Middle frontal gyrus (tissue), 1 donor: ENCODE data around the gene CCDC192.
"Not testable (repeated sequence)": the region's sequence is repeated elsewhere in the genome, so short reads cannot be mapped to it uniquely, and the experiment has no call there.

ENCODE experiments used
- DNase-seq: peaks from one replicate; pipeline ENCODE4 v3.0.0-alpha.2; 2015; ENCODE audit warnings: low spot score; ENCODE audit errors: extremely low spot score

Gene CCDC192, protein sequence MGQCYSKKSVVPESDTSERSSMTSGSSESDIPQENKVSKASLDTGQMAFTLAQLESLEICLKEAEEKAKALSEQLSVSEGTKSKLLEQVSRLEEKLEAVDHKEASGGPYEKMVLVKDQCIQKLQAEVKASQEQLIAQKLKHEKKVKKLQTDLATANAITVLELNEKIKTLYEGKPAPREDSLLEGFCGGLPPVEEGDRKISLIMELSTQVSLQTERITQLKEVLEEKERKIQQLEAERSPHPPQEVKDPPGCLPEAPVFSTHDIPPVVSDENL

DNA sequence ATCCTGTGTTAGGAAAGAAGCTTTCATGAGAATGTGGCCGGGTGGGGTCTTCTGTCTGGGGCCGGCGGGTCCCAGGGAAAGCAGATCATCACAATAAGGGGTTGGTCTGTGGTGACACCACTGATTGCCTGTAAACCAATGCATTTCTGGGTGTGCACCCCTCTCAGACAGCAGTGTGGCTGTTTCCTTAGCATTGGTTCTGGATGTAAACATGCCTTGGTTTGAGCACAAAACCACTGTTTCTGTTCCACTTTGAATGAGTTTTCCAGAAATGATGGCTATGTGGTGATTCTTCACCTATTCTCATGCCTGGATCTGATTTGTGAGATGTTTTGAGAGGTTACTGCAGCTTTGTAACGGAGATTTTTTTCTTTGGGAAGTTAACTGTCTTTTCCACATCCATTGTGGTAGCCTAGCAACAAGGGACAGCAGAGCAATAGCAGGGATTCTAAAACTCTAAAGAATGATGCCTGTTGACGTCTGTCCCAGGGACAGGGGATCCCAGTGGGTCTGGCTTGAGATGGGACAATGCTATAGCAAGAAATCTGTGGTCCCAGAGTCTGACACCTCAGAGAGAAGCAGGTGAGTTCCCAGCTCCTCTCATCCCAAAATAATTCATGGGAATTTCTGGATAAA is at the start of gene CCDC192:
Gene CCDC192 (plus strand): TSS at position 466 of the 636 bp plus-strand sequence. CDS start 55 bp downstream, at position 521.
- DNase-seq, result no peak

DNA sequence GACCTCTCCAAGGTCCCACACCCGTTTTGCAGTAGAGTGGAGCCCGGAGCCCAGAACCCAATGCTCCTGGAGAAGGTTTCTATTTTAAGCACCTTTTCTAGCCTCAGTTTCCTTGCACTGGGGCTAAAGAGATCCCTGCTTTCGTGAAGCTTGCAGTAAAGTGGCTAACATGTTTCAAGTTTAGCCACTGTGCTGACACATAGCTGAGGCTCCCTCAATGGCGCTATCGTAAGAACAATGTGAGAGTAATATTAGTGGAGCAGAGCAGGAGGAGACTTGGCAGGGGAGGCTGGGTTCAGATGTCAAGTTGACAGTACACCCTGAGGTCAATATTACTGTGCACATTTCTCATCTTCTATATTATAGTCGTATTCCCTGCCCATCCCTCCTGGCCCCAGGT is 46.4 kb upstream of the CCDC192 start:
- no peak for DNase-seq

DNA sequence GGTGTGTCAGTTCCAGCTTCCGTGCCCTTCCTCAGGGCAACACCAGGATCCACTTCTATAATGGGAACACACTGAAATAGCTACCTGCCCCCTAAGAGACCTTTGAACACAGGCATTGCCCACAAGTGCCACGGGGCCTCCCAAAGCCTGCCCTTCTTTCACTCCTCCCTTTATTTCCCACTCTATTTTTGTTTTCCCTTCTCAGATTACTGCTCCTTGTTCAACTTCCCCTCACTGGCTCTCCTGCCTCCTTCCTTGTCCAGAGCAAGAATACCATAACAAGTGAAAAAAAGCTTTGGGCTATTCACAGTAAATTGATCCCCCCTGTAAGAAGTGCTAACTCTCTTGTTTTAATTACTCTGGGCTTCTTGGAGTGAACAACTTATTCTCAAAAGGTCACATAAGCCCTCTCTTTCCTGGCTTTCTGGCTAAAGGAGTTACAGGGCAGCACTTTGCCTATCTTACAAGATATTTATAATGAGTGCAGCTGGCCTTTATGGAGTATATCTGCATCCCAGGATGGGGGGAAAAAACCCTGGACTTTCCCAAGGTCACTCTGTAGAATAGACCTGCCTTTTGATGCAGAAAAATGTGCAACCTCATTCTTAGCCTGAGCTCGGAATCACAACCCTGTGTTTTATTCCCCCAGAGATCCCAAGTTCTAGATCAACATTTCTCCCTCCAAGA is 43.0 kb upstream of the CCDC192 start:
- DNase-seq, result no peak

DNA sequence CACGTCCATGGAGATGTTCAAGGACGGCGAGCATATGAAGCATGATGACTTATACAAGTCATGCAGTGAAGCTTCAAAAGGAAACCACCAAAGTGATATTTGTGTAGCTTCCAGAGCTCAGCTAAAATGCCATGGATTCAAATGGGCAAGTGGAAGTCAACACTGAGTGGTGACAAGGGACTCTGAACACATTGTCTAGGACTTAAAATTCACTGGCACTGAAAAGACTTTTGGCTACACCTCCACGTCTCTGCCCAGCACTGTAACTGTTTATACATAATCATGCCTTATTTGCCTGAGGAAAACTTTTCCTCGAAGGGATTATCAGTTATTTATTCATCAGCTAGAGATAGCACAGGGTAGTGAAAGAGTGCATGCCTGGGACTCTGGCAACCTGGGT is 39.1 kb upstream of the CCDC192 start:
- no peak for DNase-seq

DNA sequence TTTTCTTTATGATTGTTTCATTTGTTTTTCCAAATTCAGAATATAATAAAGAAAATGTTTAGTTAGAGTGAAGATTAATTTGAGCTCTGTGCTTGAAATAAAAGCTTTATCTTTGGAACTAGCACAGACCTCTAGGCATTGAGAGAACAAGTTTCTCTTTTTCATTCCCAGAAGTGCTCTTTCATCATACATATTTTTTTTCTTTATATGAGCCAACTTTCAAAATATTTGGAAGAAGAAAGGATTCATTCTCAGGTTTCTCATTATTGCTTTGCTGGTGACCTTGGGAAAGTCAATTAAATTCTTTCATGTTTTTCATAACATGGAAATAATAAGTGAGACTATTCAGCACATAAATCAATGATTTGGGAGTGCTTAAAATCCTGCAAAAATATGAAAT is 37.5 kb upstream of the CCDC192 start:
- DNase-seq, result no peak

DNA sequence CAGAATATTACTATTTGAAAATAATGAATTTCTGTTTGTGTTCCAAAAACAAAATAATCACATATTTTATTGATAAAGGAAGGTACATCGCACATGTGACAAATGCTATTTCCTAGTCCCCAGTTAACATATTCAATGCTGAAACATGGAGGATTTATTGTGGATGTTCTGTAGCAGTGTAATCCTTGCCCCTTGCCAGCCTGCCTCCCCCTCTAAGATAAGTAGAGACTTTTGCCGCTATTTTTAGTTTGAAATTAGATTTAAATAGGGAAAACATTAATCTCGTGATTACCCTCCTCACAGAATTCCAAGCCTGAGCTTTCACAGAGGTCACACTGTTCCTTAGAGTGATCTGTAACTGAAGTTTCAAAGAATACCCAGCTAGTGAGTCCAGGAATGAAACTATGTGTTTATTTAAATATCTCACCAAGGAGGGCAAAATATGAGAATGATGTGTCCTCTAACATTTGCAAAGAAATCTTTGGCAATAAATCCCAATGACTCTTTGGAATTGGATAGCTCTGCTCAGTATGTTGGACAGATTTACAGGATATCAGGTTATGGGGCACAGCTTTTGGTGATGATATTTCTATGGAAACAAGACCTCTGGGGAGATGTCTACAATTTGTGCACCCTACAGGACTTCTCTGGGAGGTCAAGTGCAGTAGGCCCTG is 37.0 kb upstream of the CCDC192 start:
- DNase-seq, result no peak

DNA sequence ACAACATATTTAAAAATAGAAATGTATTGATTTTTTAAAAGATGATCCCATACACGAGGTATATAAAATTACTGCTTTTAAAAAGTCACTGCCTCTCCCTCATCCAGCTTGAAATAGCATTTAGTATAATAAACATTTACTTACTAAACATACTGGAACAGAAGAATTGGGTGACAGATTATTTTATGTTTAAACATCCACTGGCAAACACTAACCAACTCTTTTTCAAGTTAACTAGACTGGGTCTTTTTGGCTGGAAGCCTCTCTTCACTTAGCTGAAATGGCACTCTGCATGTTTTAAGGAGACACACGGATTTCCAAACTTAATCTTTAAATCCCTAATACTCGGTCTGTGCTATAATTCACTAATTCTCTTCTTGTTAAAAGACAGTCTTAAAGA is 35.3 kb upstream of the CCDC192 start:
- no peak for DNase-seq

DNA sequence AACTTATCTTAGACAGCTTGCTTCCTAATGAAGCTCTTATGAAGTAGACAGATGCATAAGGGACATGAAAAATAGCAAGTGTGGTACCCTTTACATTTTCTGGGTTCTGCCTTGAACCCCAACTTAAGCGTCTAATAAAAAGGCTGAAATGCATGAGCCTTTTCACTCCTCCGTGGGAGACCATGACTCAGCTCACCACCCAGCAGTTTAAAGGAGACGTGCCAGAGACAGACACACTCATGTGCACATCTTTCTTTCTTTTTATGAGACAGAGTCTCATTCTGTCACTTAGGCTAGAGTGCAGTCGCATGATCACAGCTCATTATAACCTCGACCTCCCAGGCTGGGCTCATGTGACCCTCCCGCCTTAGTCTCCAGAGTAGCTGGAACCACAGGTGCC is 32.0 kb upstream of the CCDC192 start:
- no peak for DNase-seq

DNA sequence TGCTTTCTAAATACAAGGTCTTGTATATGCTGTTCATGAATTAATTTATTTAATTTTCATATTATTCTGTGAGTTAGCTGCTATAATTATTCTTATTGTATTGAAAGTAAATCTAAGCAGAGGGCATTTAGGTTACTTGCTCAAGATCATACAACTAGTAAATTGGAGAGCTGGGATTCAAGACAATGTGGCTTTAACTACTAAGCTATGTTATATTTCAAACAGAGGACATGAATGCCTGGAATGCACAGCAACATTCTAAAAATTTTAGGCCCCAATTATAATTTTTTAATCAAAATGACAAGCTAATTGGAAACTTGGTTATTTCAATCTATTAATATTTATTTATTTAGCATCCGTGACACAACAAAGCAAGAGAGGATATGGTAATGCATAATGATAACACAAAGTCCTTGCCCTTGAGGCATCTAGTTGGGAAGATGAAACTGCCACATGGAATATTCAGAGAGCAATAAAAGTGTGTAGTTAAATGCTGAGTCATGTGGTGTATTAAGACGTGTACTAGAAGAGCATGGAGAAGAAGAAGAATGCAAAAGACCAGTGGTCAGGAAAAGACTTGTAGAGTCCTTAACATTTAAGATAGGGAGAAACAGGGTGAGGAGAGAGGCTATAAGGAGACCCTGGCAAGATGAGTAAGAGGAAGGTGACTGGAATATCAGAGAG is 29.9 kb upstream of the CCDC192 start:
- no peak for DNase-seq

DNA sequence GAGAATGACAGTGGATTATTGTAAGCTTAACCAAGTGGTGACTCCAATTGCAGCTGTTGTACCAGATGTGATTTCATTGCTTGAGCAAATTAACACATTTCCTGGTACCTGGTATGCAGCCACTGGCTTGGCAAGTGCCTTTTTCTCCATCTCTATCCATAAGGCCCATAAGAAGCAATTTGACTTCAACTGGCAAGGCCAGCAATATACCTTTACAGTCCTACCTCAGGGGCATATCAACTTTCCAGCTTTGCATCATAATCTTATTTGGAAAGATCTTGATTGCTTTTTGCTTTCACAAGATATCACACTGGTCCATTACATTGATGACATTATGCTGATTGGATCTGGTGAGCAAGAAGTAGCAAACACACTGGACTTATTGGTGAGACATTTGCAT is 26.2 kb upstream of the CCDC192 start:
- not testable (repeated sequence) for DNase-seq

DNA sequence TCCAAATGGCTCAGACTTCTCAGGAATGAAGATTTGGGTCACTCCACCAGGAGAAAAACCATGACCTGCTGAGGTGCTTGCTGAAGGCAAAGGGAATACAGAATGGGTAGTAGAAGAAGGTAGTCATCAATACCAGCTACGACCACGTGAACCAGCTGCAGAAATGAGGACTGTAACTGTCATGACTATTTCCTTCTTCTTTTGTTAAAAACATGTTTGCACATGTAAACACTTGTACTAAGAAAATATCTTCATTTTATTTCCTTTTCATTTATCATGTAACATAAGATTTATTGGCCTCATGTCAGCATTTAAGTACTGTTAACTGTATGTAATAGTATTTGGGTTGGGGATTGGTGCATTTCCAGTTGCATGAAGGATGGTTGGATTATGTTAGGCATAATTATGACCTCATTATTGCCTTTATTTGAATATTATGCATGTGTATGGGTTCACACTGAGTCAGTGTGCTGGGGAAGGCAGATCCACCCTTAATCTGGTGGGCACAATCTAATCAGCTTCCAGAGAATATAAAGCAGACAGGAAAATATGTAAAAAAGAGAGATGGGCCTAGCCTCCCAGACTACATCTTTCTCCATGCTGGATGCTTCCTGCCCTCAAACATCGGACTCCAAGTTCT is 23.4 kb upstream of the CCDC192 start:
- DNase-seq, result not testable (repeated sequence)

DNA sequence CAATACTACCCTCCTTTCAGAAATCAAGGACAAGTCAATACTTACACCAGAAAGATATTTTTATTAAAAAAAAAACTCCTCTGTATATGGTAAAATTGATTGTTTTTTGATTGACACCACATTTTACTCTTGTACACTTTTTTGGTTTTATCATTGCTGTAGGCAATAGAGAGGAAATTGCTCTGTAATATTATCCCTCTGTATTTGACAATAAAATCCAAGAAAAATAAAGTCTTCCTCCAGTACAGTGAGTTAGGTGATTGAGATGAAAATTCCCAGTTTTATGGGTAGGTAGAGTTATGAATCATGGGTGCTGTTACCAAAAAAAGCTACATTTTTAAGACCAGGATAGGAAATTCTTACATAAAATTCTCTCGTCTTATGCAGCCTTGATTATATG is 22.6 kb upstream of the CCDC192 start:
- DNase-seq, result no peak

DNA sequence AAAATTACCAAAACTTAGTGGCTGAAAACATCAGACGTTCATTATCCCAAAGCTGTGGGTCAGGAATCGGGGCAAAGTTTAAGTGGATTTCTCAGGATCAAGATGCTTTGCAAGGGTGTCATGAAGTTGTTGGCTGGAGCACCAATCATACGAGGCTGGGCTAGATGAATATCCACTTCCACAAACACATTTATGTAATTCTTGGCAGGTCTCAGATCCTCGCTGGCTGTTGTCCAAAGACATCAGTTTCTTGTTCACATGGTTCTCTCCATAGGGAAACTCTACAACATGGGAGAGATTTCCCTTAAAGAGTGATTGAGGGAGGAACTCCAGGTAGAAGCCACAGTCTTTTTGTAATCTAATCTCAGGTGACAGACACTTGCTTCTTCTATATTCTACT is 20.2 kb upstream of the CCDC192 start:
- no peak for DNase-seq

DNA sequence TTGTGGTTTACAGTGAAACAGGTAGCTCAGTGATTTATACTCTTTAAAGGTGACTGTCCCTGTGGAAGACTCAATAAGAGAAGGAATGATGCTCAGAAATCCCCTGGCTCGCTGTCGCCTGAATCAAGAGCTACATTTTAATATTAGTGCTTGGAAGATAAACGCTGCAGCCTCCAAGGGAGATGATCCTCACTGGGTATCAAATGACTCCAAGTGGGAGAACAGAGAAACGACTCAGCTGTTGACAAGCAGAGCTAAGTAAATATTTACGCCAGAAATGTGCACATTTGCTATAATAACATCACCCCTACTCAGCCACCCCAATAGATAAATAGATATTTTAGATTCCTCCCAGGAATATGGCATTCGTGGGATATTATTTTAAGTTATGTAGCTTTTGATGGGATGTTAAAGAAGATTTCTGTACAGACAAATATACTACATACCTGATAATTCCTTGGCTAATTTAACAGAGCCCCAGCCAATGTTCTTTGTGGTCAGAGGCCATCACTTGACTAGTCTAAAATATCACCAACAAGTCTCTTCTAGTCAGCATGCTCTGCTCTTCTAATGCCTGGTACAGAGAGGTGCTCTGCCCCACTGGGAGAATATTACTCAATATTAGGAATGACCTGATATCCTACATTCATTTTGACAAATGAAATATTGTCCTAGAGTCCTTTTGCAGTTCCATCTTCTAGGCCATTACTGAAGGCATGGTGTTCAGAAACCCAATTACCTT is 18.3 kb upstream of the CCDC192 start:
- no peak for DNase-seq

DNA sequence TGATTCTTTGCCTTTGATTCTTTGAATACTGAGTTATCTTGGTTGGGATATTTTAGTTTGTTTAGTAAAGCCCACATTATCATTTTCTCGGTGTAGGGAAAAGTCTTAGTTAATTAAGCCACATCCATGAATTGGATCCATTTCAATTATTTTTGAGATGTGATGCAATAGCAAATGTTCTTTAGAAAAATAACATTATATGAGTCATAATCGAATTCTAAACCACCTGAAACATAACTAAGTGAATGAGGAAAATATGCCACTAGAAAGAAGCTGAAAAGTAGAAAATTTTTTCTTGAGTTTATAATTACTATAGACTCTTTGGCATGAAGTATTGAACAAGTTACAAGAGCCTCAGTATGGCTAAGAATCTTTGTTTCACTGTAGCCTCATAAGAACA is 17.5 kb upstream of the CCDC192 start:
- DNase-seq, result no peak

DNA sequence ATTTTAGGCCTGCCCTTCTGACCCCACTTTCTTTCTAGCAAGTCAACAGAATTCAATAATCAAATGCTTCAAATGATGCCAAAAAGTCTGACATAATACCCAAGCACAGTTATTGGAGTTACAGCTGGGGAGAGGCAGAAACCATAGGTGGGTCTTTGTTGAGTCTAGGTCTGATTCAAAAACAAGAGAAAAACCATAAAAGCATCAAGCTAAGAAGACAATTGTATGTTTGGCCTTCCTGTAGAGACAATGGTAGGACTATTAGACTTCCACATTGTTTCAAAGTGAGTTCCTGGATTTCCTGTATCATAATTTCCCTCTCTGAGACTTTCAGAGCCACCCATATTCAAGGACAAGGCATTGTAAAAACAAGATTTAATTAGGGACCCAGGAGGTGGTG is 16.8 kb upstream of the CCDC192 start:
- DNase-seq, result no peak

DNA sequence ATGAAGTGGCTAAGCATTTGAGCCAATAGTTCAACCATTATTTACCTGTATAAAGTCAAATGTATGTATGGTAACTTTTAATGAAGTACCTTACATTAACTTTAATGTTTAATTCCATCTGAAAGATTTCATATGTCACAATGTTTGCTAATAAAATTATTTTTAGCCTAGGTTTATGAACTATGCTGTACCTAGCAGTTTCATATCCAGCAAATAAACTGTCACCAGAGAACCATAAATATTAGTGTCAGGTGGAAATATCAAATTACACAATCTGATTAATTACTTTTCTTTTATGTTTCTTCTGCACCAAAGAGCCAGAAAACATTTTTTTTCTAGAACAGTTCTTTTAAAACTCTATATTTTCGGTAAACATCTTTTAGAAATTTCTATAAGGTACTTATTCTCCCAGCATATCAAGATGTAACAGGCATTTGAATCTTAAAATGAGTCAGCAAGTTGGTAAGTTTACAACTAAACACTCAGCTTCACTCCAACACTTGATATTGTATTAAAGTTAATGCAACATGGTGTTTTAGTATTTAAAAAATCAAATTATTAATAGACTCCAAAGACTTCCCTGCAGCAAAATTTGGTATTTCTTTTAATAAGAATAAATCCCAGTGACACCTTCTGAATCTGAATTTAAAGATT is 8.5 kb upstream of the CCDC192 start:
- no peak for DNase-seq

DNA sequence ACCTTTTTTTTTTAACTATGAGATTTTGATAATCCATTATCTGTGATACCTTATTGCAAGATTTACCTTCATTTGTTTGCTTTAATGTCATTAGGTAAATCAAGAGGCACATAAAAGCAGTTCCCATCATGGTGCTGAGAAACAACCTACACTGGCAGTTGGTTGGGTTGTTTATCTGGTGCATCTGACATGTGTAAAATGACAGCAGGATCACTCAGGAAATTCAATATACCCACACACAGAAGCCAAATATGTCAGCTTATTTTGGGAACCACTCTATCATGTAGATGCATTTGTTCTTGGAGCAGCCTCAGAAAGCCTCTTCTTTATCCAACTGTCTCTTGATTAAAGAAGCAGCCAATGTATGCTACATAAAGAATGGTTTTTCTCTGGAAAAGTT is 7.8 kb upstream of the CCDC192 start:
- DNase-seq, result no peak

DNA sequence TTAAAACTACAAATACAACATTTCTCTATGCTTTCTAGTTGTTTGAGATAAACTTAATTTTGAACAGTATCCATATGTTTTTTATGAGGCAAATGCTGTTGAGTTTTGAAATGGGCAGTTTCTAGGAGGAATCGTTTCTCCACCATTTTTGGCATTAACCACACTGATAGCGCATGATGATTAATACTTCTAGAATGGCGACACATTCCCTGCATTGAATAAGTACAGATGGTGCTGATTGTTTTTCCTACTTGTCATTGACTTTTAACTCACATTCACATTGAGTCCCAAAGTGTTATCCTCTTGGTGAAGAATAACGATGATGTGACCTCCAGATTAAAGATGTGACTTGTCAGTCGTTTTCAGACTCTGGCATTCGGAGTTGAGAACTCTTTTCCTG is 6.5 kb upstream of the CCDC192 start:
- DNase-seq, result no peak
